ENCODE results near the gene ASB15.

DNA sequence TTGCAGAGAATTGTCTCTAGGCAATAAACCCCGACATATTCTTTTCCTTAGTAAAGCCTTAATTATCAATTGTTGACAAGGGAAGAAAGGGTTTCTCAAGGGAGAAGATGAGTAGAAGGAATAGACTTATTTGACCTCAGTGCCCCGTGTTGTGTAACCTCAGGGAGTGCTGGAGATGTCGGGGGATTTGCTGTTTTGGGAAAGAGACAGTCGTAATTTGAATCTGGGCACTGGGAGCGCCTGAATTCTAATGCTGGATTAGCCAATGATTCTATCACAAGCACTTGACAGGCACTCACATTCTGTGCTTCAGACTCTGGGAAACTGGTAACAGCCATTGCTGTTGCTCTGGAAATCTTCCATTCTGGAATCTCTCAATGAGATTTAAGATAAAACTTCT, 40.3 kb downstream of the ASB15 start:
- no peak for TF ChIP-seq FOS (IDR thresholded peaks at IDR 0.05; ENCODE audit: borderline replicate concordance, insufficient read depth, low read length)
- TF ChIP-seq CTCF (IDR thresholded peaks at IDR 0.05; ENCODE audit: extremely low read depth in 1 of 2, insufficient read depth in 1 of 2, low read depth in 1 of 2, low read length in 2 of 2), result no peak
- TF ChIP-seq POLR2AphosphoS5 (IDR thresholded peaks at IDR 0.05; ENCODE audit: insufficient read depth, low read depth, low read length), result no peak
- TF ChIP-seq MYC (IDR thresholded peaks at IDR 0.05; ENCODE audit: low read depth, low read length), result no peak
- no peak for TF ChIP-seq POLR2A (IDR thresholded peaks at IDR 0.05; ENCODE audit: low read depth, low read length)
- no peak for TF ChIP-seq JUN (IDR thresholded peaks at IDR 0.05; ENCODE audit: borderline replicate concordance, insufficient read depth, insufficient read length, low read depth)

Measured in endothelial cell of umbilical vein (primary cell).